GM23338 (cell line): ENCODE measurements around the gene ESRRB. TPM values are rescaled to one million over a fixed set of nuclear protein-coding genes. Genes with fewer than 3 reads are reported as not detected.

Experiments
- ATAC-seq: fragments of 200-7000 bp; cut with Tn5 transposase; 3 replicates; pipeline ENCODE4 v1.9.1; 2020
- DNase-seq: peaks from one replicate; pipeline ENCODE4 v3.0.0-alpha.2; 2015; ENCODE audit warnings: low spot score
- H2AFZ ChIP-seq: fragments of 200-600 bp; sonication (generic); 2 replicates; pipeline ENCODE4 v1.8.0; 2016; ENCODE audit warnings: antibody characterized with exemption, mild to moderate bottlenecking, moderate library complexity
- H3F3A ChIP-seq: fragments of 200-600 bp; sonication (generic); replicated peaks from 2 replicates; pipeline ENCODE4 v1.8.0; 2017; ENCODE audit warnings: antibody characterized with exemption, mixed run types, low read depth
- H3K27ac ChIP-seq: fragments of 200-600 bp; sonication (generic); 2 replicates; pipeline ENCODE4 v1.6.1; 2016; ENCODE audit warnings: low read depth
- H3K27me3 ChIP-seq: fragments of 200-600 bp; sonication (generic); 2 replicates; pipeline ENCODE4 v1.8.0; 2016; ENCODE audit warnings: mild to moderate bottlenecking, mixed run types, moderate library complexity; ENCODE audit not compliant: insufficient read depth
- H3K36me3 ChIP-seq: fragments of 200-600 bp; sonication (generic); 2 replicates; pipeline ENCODE4 v1.8.0; 2016; ENCODE audit warnings: mild to moderate bottlenecking; ENCODE audit not compliant: insufficient read depth
- H3K4me1 ChIP-seq: fragments of 200-600 bp; sonication (generic); 2 replicates; pipeline ENCODE4 v1.8.0; 2016; ENCODE audit warnings: mild to moderate bottlenecking, moderate library complexity; ENCODE audit not compliant: insufficient read depth
- H3K4me2 ChIP-seq: fragments of 200-600 bp; sonication (generic); 2 replicates; pipeline ENCODE4 v1.7.1; 2017; ENCODE audit warnings: mixed run types
- H3K4me3 ChIP-seq: fragments of 200-600 bp; sonication (generic); 2 replicates; pipeline ENCODE4 v1.6.1; 2016; ENCODE audit warnings: mixed run types
- H3K79me2 ChIP-seq: fragments of 200-600 bp; sonication (generic); replicated peaks from 2 replicates; pipeline ENCODE4 v1.8.0; 2017; ENCODE audit warnings: mild to moderate bottlenecking; ENCODE audit not compliant: insufficient read depth
- H3K9me2 ChIP-seq: fragments of 200-600 bp; sonication (generic); 2 replicates; pipeline ENCODE4 v1.8.0; 2017; ENCODE audit not compliant: insufficient read depth
- H4K20me1 ChIP-seq: fragments of 200-600 bp; sonication (generic); replicated peaks from 2 replicates; pipeline ENCODE4 v1.8.0; 2017; ENCODE audit warnings: mild to moderate bottlenecking; ENCODE audit not compliant: insufficient read depth
- H3K27ac Mint-ChIP-seq: 2 replicates; pipeline ENCODE4 v1.8.0; 2020; ENCODE audit warnings: inconsistent platforms, mild to moderate bottlenecking, moderate library complexity, mixed read lengths
- H3K27me3 Mint-ChIP-seq: 3 replicates; pipeline ENCODE4 v1.8.0; 2022; ENCODE audit warnings: low read depth, mild to moderate bottlenecking, moderate library complexity, mixed read lengths, inconsistent platforms; ENCODE audit not compliant: insufficient read depth, poor library complexity
- H3K36me3 Mint-ChIP-seq: 3 replicates; pipeline ENCODE4 v1.8.0; 2021; ENCODE audit warnings: low read depth, mild to moderate bottlenecking, inconsistent platforms, moderate library complexity, mixed read lengths
- H3K4me1 Mint-ChIP-seq: 3 replicates; pipeline ENCODE4 v1.8.0; 2020; ENCODE audit warnings: mild to moderate bottlenecking, inconsistent platforms, mixed read lengths
- H3K4me3 Mint-ChIP-seq: 3 replicates; pipeline ENCODE4 v1.8.0; 2021; ENCODE audit warnings: moderate library complexity, mild to moderate bottlenecking, inconsistent platforms, mixed read lengths
- H3K9me3 Mint-ChIP-seq: 3 replicates; pipeline ENCODE4 v1.8.0; 2020; ENCODE audit warnings: moderate library complexity, mild to moderate bottlenecking, inconsistent platforms, mixed read lengths
- CREB1 ChIP-seq: fragments of 250-450 bp; sonication (Bioruptor Pico); IDR thresholded peaks from 2 replicates; pipeline ENCODE4 v1.5.0; 2020; ENCODE audit warnings: low read depth, mild to moderate bottlenecking, moderate library complexity
- JUNB ChIP-seq: IDR thresholded peaks from one replicate; pipeline ENCODE4 v1.6.1; 2016; ENCODE audit warnings: antibody characterized with exemption; ENCODE audit not compliant: unreplicated experiment
- STAT1 ChIP-seq: IDR thresholded peaks from one replicate; pipeline ENCODE4 v1.6.1; 2016; ENCODE audit warnings: antibody characterized with exemption; ENCODE audit not compliant: unreplicated experiment
- ZNF114 ChIP-seq: fragments of 250-450 bp; sonication (Bioruptor Pico); IDR thresholded peaks from 2 replicates; pipeline ENCODE4 v1.5.0; 2020; ENCODE audit warnings: mild to moderate bottlenecking, moderate library complexity
- polyA plus RNA-seq: library from polyadenylated mRNA; unstranded; fragments of >200 nt; fragmentation: Nextera tagmentation; extraction: Ambion mirVana; gene quantifications from 2 replicates; pipeline ENCODE4 v1.2.1, GENCODE V29; 2016
- total RNA-seq: library from RNA; depleted of rRNA; stranded (reverse); fragments of >200 nt; shearing (Covaris generic); gene quantifications from 2 replicates; pipeline ENCODE4 v1.2.3, GENCODE V29; 2014
- TF ChIP-seq, protein P1 (sequence below): IDR thresholded peaks from one replicate; pipeline ENCODE4 v1.6.1; 2018; ENCODE audit warnings: antibody characterized with exemption; ENCODE audit not compliant: unreplicated experiment
- TF ChIP-seq, protein P2 (sequence below): fragments of 250-450 bp; sonication (Bioruptor Pico); IDR thresholded peaks from 2 replicates; pipeline ENCODE4 v1.5.0; 2020; ENCODE audit warnings: mild to moderate bottlenecking, moderate library complexity
- TF ChIP-seq, protein P3 (sequence below): IDR thresholded peaks from 2 replicates; pipeline ENCODE4 v1.6.1; 2016; ENCODE audit warnings: antibody characterized with exemption

ESRRB gene
- total and polyA plus RNA-seq, 2 experiments from 2014 or later, result 0.31 to 0.52 TPM

DNA sequence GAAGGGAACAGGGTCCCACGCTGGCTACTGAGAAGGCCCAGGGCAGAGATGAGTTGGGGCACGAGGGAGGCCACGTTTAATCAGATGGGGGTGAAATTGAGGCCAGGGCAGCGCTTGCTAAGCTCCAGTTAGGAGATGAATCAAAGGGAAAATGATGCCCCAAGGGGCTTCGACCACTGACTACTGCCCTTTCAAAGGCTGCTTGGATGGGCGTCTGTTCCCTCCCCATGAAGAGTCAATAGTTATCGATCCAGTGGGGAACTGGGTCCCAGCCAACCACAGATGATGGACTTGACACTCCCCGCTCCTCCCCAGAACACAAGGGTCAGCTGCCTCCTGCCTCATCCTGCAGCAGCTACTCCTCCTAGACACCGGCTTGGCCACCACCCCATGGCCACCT lies 55.6 kb downstream of the ESRRB start (continued):
- TF ChIP-seq, protein P1, sequence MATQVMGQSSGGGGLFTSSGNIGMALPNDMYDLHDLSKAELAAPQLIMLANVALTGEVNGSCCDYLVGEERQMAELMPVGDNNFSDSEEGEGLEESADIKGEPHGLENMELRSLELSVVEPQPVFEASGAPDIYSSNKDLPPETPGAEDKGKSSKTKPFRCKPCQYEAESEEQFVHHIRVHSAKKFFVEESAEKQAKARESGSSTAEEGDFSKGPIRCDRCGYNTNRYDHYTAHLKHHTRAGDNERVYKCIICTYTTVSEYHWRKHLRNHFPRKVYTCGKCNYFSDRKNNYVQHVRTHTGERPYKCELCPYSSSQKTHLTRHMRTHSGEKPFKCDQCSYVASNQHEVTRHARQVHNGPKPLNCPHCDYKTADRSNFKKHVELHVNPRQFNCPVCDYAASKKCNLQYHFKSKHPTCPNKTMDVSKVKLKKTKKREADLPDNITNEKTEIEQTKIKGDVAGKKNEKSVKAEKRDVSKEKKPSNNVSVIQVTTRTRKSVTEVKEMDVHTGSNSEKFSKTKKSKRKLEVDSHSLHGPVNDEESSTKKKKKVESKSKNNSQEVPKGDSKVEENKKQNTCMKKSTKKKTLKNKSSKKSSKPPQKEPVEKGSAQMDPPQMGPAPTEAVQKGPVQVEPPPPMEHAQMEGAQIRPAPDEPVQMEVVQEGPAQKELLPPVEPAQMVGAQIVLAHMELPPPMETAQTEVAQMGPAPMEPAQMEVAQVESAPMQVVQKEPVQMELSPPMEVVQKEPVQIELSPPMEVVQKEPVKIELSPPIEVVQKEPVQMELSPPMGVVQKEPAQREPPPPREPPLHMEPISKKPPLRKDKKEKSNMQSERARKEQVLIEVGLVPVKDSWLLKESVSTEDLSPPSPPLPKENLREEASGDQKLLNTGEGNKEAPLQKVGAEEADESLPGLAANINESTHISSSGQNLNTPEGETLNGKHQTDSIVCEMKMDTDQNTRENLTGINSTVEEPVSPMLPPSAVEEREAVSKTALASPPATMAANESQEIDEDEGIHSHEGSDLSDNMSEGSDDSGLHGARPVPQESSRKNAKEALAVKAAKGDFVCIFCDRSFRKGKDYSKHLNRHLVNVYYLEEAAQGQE, result no peak
- no peak for TF ChIP-seq JUNB
- TF ChIP-seq STAT1, result no peak

DNA sequence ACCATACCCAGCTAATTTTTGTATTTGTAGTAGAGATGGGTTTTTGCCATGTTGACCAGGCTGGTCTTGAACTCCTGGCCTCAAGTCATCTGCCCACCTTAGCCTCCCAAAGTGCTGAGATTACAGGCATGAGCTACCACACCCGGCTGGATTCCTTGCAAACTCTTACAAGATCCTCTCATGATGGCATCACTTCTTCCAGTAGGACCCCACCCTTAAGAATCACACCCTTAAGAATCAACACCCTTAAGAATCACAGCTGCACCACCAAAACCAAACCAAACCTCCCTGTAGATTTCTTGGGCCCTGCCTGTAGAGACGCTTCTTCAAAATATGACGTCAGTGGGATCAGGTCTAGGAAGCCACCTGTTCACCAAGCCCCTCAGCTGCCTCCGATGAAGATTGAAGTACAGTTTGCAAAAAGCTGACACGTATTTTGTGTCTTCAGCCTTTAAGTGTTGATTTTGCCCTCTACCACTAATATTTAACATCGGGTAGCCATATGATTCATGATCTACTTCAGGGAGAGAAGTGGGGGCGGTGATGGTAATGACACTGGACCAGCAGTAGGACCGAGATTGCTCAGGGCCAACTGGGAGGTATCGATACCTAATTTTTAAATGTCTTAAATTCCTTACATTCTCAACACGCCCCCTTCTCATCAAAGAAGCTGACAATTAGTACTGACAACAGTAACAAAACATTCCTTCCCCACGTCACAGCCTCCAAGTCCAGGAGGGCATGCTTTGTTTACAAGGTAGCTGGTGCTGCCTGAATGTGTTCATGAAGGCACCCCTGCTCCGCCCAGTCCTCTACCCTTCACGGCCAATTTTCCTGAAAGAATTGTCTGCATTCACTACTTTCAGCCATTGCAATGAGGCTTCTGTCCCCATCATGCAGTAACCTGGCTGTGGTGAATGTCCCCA lies 57.2 kb downstream of the ESRRB start:
- Histone ChIP-seq H3K4me2 (no peak overlapping the region), H3K27me3 (no peaks in the 10 kb centered on the region), H3K79me2 (no peaks in the 10 kb centered on the region), H3K4me3 (no peak overlapping the region), H3K27ac (no peak overlapping the region), H3K4me1 (no peaks in the 10 kb centered on the region), H3K9me2 (no peaks in the 10 kb centered on the region), H4K20me1 (no peaks in the 10 kb centered on the region), H3K36me3 (no peaks in the 10 kb centered on the region), H2AFZ (no peak overlapping the region), H3F3A (no peaks in the 10 kb centered on the region)
- H3K27ac Mint-ChIP-seq, result no peak overlapping the region
- no peak overlapping the region for H3K4me3 Mint-ChIP-seq
- ATAC-seq (peak; percentile 52), DNase-seq (peak; percentile 65)
- H3K9me3 Mint-ChIP-seq, result no peaks in the 10 kb centered on the region
- TF ChIP-seq CREB1 (CRISPR knock-in tag) (no peak), STAT1 (no peak), ZNF114 (CRISPR knock-in tag) (no peak)
- TF ChIP-seq, protein P2, sequence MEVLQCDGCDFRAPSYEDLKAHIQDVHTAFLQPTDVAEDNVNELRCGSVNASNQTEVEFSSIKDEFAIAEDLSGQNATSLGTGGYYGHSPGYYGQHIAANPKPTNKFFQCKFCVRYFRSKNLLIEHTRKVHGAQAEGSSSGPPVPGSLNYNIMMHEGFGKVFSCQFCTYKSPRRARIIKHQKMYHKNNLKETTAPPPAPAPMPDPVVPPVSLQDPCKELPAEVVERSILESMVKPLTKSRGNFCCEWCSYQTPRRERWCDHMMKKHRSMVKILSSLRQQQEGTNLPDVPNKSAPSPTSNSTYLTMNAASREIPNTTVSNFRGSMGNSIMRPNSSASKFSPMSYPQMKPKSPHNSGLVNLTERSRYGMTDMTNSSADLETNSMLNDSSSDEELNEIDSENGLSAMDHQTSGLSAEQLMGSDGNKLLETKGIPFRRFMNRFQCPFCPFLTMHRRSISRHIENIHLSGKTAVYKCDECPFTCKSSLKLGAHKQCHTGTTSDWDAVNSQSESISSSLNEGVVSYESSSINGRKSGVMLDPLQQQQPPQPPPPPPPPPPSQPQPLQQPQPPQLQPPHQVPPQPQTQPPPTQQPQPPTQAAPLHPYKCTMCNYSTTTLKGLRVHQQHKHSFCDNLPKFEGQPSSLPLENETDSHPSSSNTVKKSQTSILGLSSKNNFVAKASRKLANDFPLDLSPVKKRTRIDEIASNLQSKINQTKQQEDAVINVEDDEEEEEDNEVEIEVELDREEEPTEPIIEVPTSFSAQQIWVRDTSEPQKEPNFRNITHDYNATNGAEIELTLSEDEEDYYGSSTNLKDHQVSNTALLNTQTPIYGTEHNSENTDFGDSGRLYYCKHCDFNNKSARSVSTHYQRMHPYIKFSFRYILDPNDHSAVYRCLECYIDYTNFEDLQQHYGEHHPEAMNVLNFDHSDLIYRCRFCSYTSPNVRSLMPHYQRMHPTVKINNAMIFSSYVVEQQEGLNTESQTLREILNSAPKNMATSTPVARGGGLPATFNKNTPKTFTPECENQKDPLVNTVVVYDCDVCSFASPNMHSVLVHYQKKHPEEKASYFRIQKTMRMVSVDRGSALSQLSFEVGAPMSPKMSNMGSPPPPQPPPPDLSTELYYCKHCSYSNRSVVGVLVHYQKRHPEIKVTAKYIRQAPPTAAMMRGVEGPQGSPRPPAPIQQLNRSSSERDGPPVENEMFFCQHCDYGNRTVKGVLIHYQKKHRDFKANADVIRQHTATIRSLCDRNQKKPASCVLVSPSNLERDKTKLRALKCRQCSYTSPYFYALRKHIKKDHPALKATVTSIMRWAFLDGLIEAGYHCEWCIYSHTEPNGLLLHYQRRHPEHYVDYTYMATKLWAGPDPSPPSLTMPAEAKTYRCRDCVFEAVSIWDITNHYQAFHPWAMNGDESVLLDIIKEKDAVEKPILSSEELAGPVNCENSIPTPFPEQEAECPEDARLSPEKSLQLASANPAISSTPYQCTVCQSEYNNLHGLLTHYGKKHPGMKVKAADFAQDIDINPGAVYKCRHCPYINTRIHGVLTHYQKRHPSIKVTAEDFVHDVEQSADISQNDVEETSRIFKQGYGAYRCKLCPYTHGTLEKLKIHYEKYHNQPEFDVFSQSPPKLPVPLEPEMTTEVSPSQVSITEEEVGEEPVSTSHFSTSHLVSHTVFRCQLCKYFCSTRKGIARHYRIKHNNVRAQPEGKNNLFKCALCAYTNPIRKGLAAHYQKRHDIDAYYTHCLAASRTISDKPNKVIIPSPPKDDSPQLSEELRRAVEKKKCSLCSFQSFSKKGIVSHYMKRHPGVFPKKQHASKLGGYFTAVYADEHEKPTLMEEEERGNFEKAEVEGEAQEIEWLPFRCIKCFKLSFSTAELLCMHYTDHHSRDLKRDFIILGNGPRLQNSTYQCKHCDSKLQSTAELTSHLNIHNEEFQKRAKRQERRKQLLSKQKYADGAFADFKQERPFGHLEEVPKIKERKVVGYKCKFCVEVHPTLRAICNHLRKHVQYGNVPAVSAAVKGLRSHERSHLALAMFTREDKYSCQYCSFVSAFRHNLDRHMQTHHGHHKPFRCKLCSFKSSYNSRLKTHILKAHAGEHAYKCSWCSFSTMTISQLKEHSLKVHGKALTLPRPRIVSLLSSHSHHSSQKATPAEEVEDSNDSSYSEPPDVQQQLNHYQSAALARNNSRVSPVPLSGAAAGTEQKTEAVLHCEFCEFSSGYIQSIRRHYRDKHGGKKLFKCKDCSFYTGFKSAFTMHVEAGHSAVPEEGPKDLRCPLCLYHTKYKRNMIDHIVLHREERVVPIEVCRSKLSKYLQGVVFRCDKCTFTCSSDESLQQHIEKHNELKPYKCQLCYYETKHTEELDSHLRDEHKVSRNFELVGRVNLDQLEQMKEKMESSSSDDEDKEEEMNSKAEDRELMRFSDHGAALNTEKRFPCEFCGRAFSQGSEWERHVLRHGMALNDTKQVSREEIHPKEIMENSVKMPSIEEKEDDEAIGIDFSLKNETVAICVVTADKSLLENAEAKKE (CRISPR knock-in tag), result no peak
- TF ChIP-seq, protein P3, sequence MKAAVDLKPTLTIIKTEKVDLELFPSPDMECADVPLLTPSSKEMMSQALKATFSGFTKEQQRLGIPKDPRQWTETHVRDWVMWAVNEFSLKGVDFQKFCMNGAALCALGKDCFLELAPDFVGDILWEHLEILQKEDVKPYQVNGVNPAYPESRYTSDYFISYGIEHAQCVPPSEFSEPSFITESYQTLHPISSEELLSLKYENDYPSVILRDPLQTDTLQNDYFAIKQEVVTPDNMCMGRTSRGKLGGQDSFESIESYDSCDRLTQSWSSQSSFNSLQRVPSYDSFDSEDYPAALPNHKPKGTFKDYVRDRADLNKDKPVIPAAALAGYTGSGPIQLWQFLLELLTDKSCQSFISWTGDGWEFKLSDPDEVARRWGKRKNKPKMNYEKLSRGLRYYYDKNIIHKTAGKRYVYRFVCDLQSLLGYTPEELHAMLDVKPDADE, result no peak
- TF ChIP-seq, protein P1, result no peak
- H3K36me3 Mint-ChIP-seq, result no peaks in the 10 kb centered on the region
- H3K4me1 Mint-ChIP-seq, result peaks cover 12% of the 10 kb centered on the region
- peaks cover 9% of the 10 kb centered on the region for H3K27me3 Mint-ChIP-seq
